GM21381 (cell line): ENCODE measurements around the gene FLT3LG.

Experiments
- ATAC-seq: cut with Tn5 transposase; IDR thresholded peaks from one replicate; pipeline ENCODE4 v1.9.1; 2021; ENCODE audit warnings: mild to moderate bottlenecking, moderate library complexity; ENCODE audit not compliant: unreplicated experiment

Gene FLT3LG

GRCh38 chr19:49507803-49508494, 33.9 kb downstream of the FLT3LG start:
- no peak for ATAC-seq

- ATAC-seq = no peak
Measured at GRCh38 chr19:49512970-49513745, 39.1 kb downstream of the FLT3LG start.

- ATAC-seq = no peak
Measured at GRCh38 chr19:49513746-49514118, 39.7 kb downstream of the FLT3LG start.

GRCh38 chr19:49514151-49514550, 40.1 kb downstream of the FLT3LG start:
- no peak for ATAC-seq

- no peak for ATAC-seq
Measured at GRCh38 chr19:49515767-49516166, 41.8 kb downstream of the FLT3LG start.

- ATAC-seq = no peak
Measured at GRCh38 chr19:49518033-49518432, 44.0 kb downstream of the FLT3LG start.

- ATAC-seq = no peak
Measured at GRCh38 chr19:49520705-49521319, 46.8 kb downstream of the FLT3LG start.

GRCh38 chr19:49524812-49525455, 50.9 kb downstream of the FLT3LG start:
- no peak for ATAC-seq

- peak; percentile 14 for ATAC-seq
Measured at GRCh38 chr19:49528211-49528771, 54.3 kb downstream of the FLT3LG start.

GRCh38 chr19:49530708-49531107, 56.7 kb downstream of the FLT3LG start:
- no peak for ATAC-seq

GRCh38 chr19:49533551-49534488, 59.8 kb downstream of the FLT3LG start:
- peak; percentile 60 for ATAC-seq

- ATAC-seq = no peak
Measured at GRCh38 chr19:49534632-49535385, 60.8 kb downstream of the FLT3LG start.
